HepG2 (cell line): Measurements from ENCODE around the gene GAN. TPM values are rescaled to one million over a fixed set of nuclear protein-coding genes. Genes with fewer than 3 reads are reported as not detected.

Experiments
- CC2D1A ChIP-seq: sonication (generic); formaldehyde crosslinking; IDR thresholded peaks from 2 replicates; pipeline ENCODE4 v1.8.1; 2023; ENCODE audit warnings: mild to moderate bottlenecking, missing genetic modification reagents
- HES4 ChIP-seq: sonication (generic); formaldehyde crosslinking; IDR thresholded peaks from 2 replicates; pipeline ENCODE4 v1.9.0; 2021; ENCODE audit warnings: mild to moderate bottlenecking, missing genetic modification reagents, borderline replicate concordance
- HNF4G ChIP-seq, 2 experiments: sonication (generic) in 1 of 2; formaldehyde crosslinking in 1 of 2; IDR thresholded peaks; 2 replicates each; pipeline versions ENCODE4 v1.4.0 to v1.6.1; 2011 to 2020; ENCODE audit warnings: borderline replicate concordance in 2 of 2, low read depth in 2 of 2, mild to moderate bottlenecking in 2 of 2, low read length in 1 of 2, missing genetic modification reagents in 1 of 2, moderate library complexity in 1 of 2
- HNRNPUL1 ChIP-seq: fragments of 200-400 bp; formaldehyde crosslinking; IDR thresholded peaks from 2 replicates; pipeline ENCODE4 v1.6.1; 2017; ENCODE audit warnings: low read depth, mild to moderate bottlenecking, low read length, moderate library complexity
- KDM5B ChIP-seq: sonication (generic); formaldehyde crosslinking; IDR thresholded peaks from 2 replicates; pipeline ENCODE4 v1.4.0; 2020; ENCODE audit warnings: missing genetic modification reagents, mild to moderate bottlenecking, borderline replicate concordance
- KLF13 ChIP-seq: sonication (generic); formaldehyde crosslinking; IDR thresholded peaks from 2 replicates; pipeline ENCODE4 v1.4.0; 2020; ENCODE audit warnings: mild to moderate bottlenecking, missing genetic modification reagents
- MIER3 ChIP-seq: IDR thresholded peaks from 2 replicates; pipeline ENCODE4 v1.6.1; 2016; ENCODE audit warnings: missing compliant biosample characterization, borderline replicate concordance
- PAF1 ChIP-seq: IDR thresholded peaks from 2 replicates; pipeline ENCODE4 v1.6.1; 2016; ENCODE audit warnings: missing genetic modification reagents, missing compliant biosample characterization
- SNAPC2 ChIP-seq: sonication (generic); formaldehyde crosslinking; IDR thresholded peaks from 2 replicates; pipeline ENCODE4 v1.8.1; 2022; ENCODE audit warnings: mild to moderate bottlenecking, missing genetic modification reagents
- TMF1 ChIP-seq: sonication (generic); formaldehyde crosslinking; IDR thresholded peaks from 2 replicates; pipeline ENCODE4 v1.8.1; 2022; ENCODE audit warnings: low read depth, missing genetic modification reagents
- ZFP36L2 ChIP-seq: sonication (generic); formaldehyde crosslinking; IDR thresholded peaks from 2 replicates; pipeline ENCODE4 v1.4.0; 2020; ENCODE audit warnings: missing genetic modification reagents
- ZNF562 ChIP-seq: sonication (generic); formaldehyde crosslinking; IDR thresholded peaks from 2 replicates; pipeline ENCODE4 v1.8.0; 2022; ENCODE audit warnings: missing genetic modification reagents, borderline replicate concordance
- polyA plus RNA-seq, 8 experiments: library from polyadenylated mRNA; depleted of rRNA in 3 of 8; stranded (reverse) in 7 of 8; unstranded in 1 of 8; fragments of >200 nt; fragmentation: Illumina TruSeq in 4 of 8; extraction: Trizol in 4 of 8; gene quantifications; 2 replicates each; pipeline versions ENCODE4 v1.2.1 to v1.2.3, GENCODE V29; 2011 to 2016; ENCODE audit warnings: low read depth in 4 of 8, missing spikeins in 1 of 8, mixed read lengths in 1 of 8; ENCODE audit not compliant: insufficient read depth in 1 of 8
- total RNA-seq, 5 experiments: library from RNA; depleted of rRNA; stranded (reverse); fragments of >200 nt; fragmentation: Illumina TruSeq; extraction: Trizol; gene quantifications; 2 replicates each; pipeline ENCODE4 v1.2.3, GENCODE V29; 2016; ENCODE audit warnings: low read depth in 1 of 5
- TF ChIP-seq, protein P1 (sequence below): IDR thresholded peaks from 2 replicates; pipeline ENCODE4 v1.6.1; 2016; ENCODE audit warnings: low read depth, missing genetic modification reagents, missing compliant biosample characterization
- TF ChIP-seq, protein P2 (sequence below), 2 experiments: sonication (generic) in 1 of 2; formaldehyde crosslinking in 1 of 2; IDR thresholded peaks; 2 replicates each; pipeline versions ENCODE4 v1.6.1 to v1.9.0; 2014 to 2022; ENCODE audit warnings: antibody characterized with exemption in 1 of 2, borderline replicate concordance in 1 of 2, inconsistent platforms in 1 of 2, low read depth in 1 of 2, missing genetic modification reagents in 1 of 2
- TF ChIP-seq, protein P3 (sequence below): sonication (generic); formaldehyde crosslinking; IDR thresholded peaks from 2 replicates; pipeline ENCODE4 v1.4.0; 2020; ENCODE audit warnings: mild to moderate bottlenecking, missing genetic modification reagents

GAN gene
- total and polyA plus RNA-seq, 2 of the 13 experiments (the other 11 are each of a cell fraction or from before 2014, with no cell fraction given): 4.3 to 11.0 TPM

DNA sequence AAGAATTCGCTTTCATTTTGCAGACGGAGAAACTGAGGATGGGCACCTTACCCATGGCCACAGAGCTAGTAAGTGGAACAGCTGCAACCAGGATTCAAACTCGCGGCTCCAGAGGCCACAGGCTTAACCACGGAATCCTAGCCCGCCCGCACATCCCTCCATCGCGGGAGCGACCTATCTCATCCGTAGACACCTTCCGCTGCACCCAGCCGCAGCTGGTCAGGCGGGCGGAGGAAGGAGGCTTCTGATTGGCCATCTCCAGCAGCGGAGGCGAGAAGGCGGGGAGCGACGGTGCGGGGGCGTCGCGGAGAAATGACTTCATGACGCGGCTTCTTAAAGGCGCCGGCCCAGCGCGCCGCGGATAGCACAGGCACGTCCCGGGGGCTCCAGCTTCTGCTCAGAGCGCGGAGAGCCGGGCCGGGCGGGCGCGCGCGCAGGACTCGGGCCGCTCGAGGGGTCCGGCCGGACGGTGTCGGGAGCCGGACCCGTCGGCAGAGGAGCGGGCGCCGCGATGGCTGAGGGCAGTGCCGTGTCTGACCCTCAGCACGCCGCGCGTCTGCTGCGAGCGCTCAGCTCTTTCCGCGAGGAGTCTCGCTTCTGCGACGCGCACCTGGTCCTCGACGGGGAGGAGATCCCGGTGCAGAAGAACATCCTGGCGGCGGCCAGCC lies at the start of gene GAN (continued):
- peak; percentile 68 for TF ChIP-seq TMF1 (CRISPR knock-in tag)
- TF ChIP-seq, protein P1, sequence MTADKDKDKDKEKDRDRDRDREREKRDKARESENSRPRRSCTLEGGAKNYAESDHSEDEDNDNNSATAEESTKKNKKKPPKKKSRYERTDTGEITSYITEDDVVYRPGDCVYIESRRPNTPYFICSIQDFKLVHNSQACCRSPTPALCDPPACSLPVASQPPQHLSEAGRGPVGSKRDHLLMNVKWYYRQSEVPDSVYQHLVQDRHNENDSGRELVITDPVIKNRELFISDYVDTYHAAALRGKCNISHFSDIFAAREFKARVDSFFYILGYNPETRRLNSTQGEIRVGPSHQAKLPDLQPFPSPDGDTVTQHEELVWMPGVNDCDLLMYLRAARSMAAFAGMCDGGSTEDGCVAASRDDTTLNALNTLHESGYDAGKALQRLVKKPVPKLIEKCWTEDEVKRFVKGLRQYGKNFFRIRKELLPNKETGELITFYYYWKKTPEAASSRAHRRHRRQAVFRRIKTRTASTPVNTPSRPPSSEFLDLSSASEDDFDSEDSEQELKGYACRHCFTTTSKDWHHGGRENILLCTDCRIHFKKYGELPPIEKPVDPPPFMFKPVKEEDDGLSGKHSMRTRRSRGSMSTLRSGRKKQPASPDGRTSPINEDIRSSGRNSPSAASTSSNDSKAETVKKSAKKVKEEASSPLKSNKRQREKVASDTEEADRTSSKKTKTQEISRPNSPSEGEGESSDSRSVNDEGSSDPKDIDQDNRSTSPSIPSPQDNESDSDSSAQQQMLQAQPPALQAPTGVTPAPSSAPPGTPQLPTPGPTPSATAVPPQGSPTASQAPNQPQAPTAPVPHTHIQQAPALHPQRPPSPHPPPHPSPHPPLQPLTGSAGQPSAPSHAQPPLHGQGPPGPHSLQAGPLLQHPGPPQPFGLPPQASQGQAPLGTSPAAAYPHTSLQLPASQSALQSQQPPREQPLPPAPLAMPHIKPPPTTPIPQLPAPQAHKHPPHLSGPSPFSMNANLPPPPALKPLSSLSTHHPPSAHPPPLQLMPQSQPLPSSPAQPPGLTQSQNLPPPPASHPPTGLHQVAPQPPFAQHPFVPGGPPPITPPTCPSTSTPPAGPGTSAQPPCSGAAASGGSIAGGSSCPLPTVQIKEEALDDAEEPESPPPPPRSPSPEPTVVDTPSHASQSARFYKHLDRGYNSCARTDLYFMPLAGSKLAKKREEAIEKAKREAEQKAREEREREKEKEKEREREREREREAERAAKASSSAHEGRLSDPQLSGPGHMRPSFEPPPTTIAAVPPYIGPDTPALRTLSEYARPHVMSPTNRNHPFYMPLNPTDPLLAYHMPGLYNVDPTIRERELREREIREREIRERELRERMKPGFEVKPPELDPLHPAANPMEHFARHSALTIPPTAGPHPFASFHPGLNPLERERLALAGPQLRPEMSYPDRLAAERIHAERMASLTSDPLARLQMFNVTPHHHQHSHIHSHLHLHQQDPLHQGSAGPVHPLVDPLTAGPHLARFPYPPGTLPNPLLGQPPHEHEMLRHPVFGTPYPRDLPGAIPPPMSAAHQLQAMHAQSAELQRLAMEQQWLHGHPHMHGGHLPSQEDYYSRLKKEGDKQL: no peak; the same call in 1 of the 2 replicates
- peak; percentile 28 for TF ChIP-seq MIER3 (CRISPR knock-in tag)
- TF ChIP-seq ZNF562 (CRISPR knock-in tag): no peak
- no peak for TF ChIP-seq HNF4G (IDR thresholded peaks at IDR 0.05; ENCODE audit: borderline replicate concordance, low read depth, low read length)
- peak; percentile 39; the same call in 1 of the 2 replicates for TF ChIP-seq HNF4G (CRISPR knock-in tag; IDR thresholded peaks at IDR 0.05; ENCODE audit: borderline replicate concordance, low read depth)
- no peak for TF ChIP-seq PAF1
- TF ChIP-seq SNAPC2 (CRISPR knock-in tag): 0 out of 2 replicates have a peak, but pooled peaks have one; percentile 65
- no peak for TF ChIP-seq ZFP36L2 (CRISPR knock-in tag)
- TF ChIP-seq, protein P2, sequence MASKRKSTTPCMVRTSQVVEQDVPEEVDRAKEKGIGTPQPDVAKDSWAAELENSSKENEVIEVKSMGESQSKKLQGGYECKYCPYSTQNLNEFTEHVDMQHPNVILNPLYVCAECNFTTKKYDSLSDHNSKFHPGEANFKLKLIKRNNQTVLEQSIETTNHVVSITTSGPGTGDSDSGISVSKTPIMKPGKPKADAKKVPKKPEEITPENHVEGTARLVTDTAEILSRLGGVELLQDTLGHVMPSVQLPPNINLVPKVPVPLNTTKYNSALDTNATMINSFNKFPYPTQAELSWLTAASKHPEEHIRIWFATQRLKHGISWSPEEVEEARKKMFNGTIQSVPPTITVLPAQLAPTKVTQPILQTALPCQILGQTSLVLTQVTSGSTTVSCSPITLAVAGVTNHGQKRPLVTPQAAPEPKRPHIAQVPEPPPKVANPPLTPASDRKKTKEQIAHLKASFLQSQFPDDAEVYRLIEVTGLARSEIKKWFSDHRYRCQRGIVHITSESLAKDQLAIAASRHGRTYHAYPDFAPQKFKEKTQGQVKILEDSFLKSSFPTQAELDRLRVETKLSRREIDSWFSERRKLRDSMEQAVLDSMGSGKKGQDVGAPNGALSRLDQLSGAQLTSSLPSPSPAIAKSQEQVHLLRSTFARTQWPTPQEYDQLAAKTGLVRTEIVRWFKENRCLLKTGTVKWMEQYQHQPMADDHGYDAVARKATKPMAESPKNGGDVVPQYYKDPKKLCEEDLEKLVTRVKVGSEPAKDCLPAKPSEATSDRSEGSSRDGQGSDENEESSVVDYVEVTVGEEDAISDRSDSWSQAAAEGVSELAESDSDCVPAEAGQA (IDR thresholded peaks at IDR 0.05; ENCODE audit: low read depth): peak; percentile 95
- TF ChIP-seq, protein P2 (CRISPR knock-in tag; IDR thresholded peaks at IDR 0.05; ENCODE audit: borderline replicate concordance): no peak
- no peak; the same call in 1 of the 2 replicates for TF ChIP-seq KDM5B (CRISPR knock-in tag)
- peak; percentile 73; the same call in 1 of the 2 replicates for TF ChIP-seq HES4 (CRISPR knock-in tag)
- TF ChIP-seq HNRNPUL1: no peak
- TF ChIP-seq, protein P3, sequence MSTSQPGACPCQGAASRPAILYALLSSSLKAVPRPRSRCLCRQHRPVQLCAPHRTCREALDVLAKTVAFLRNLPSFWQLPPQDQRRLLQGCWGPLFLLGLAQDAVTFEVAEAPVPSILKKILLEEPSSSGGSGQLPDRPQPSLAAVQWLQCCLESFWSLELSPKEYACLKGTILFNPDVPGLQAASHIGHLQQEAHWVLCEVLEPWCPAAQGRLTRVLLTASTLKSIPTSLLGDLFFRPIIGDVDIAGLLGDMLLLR (CRISPR knock-in tag): peak; percentile 77; the same call in 1 of the 2 replicates
- TF ChIP-seq CC2D1A (CRISPR knock-in tag): 0 out of 2 replicates have a peak, but pooled peaks have one; percentile 51
- no peak for TF ChIP-seq KLF13
